H9 (cell line): Measurements from ENCODE around the gene KCNMA1. TPM values are rescaled to one million over a fixed set of nuclear protein-coding genes. Genes with fewer than 3 reads are reported as not detected.

Experiments used
- DNase-seq: peaks from one replicate; pipeline ENCODE4 v3.0.0-alpha.2; 2017
- H2AFZ ChIP-seq: one replicate; pipeline ENCODE4 v1.6.1; 2013; ENCODE audit warnings: mild to moderate bottlenecking, low read length, control low read depth, moderate library complexity
- H2AK5ac ChIP-seq: 2 replicates; pipeline ENCODE4 v1.6.1; 2013; ENCODE audit warnings: low read length, control low read depth, mixed read lengths; ENCODE audit not compliant: insufficient read length
- H2BK120ac ChIP-seq: one replicate; pipeline ENCODE4 v1.6.1; 2013; ENCODE audit warnings: low read depth, mild to moderate bottlenecking, low read length, control low read depth, inconsistent platforms; ENCODE audit not compliant: poor library complexity, severe bottlenecking
- H2BK12ac ChIP-seq: 2 replicates; pipeline ENCODE4 v1.6.1; 2013; ENCODE audit warnings: low read length, control low read depth, mixed read lengths, low read depth; ENCODE audit not compliant: insufficient read length
- H2BK15ac ChIP-seq: 2 replicates; pipeline ENCODE4 v1.6.1; 2013; ENCODE audit warnings: low read depth, low read length, control low read depth
- H2BK20ac ChIP-seq: one replicate; pipeline ENCODE4 v1.6.1; 2013; ENCODE audit warnings: low read depth, mild to moderate bottlenecking, low read length, control low read depth, inconsistent platforms; ENCODE audit not compliant: poor library complexity, severe bottlenecking
- H2BK5ac ChIP-seq: 2 replicates; pipeline ENCODE4 v1.6.1; 2013; ENCODE audit warnings: low read length, control low read depth, mixed read lengths; ENCODE audit not compliant: insufficient read length
- H3K14ac ChIP-seq: 2 replicates; pipeline ENCODE4 v1.6.1; 2013; ENCODE audit warnings: low read length, control low read depth; ENCODE audit not compliant: insufficient read depth
- H3K18ac ChIP-seq: 2 replicates; pipeline ENCODE4 v1.6.1; 2013; ENCODE audit warnings: low read depth, mild to moderate bottlenecking, mixed read lengths, low read length, control low read depth; ENCODE audit not compliant: insufficient read length
- H3K23ac ChIP-seq: 2 replicates; pipeline ENCODE4 v1.6.1; 2013; ENCODE audit warnings: low read length, control low read depth, mixed read lengths, low read depth; ENCODE audit not compliant: insufficient read length
- H3K23me2 ChIP-seq: 2 replicates; pipeline ENCODE4 v1.6.1; 2013; ENCODE audit warnings: low read depth, mild to moderate bottlenecking, mixed read lengths, low read length, control low read depth; ENCODE audit not compliant: insufficient read length, poor library complexity, severe bottlenecking
- H3K27ac ChIP-seq: 2 replicates; pipeline ENCODE4 v1.5.1; 2013; ENCODE audit warnings: low read length, control low read depth, mixed read lengths, low read depth; ENCODE audit not compliant: insufficient read length
- H3K27me3 ChIP-seq: 2 replicates; pipeline ENCODE4 v1.6.1; 2013; ENCODE audit warnings: low read length, control low read depth, inconsistent platforms; ENCODE audit not compliant: insufficient read depth
- H3K4ac ChIP-seq: 2 replicates; pipeline ENCODE4 v1.6.1; 2013; ENCODE audit warnings: low read depth, mild to moderate bottlenecking, control low read depth, inconsistent platforms, low read length, moderate library complexity
- H3K4me1 ChIP-seq: 2 replicates; pipeline ENCODE4 v1.6.1; 2013; ENCODE audit warnings: low read length, control low read depth, inconsistent platforms; ENCODE audit not compliant: insufficient read depth
- H3K4me2 ChIP-seq: 2 replicates; pipeline ENCODE4 v1.6.1; 2013; ENCODE audit warnings: low read length, control low read depth, mixed read lengths; ENCODE audit not compliant: insufficient read length, insufficient read depth
- H3K56ac ChIP-seq: 2 replicates; pipeline ENCODE4 v1.6.1; 2013; ENCODE audit warnings: low read depth, mild to moderate bottlenecking, mixed read lengths, low read length, control low read depth; ENCODE audit not compliant: insufficient read length
- H3K79me1 ChIP-seq: 2 replicates; pipeline ENCODE4 v1.6.1; 2013; ENCODE audit warnings: low read depth, mild to moderate bottlenecking, moderate library complexity, low read length, control low read depth, inconsistent platforms; ENCODE audit not compliant: insufficient read depth, poor library complexity, severe bottlenecking
- H3K79me2 ChIP-seq: 2 replicates; pipeline ENCODE4 v1.6.1; 2013; ENCODE audit warnings: low read length, control low read depth, inconsistent platforms; ENCODE audit not compliant: insufficient read depth
- H3K9ac ChIP-seq: 2 replicates; pipeline ENCODE4 v1.6.1; 2013; ENCODE audit warnings: low read length, control low read depth, mixed read lengths; ENCODE audit not compliant: insufficient read length; ENCODE audit errors: extremely low read depth
- H3K9me3 ChIP-seq: one replicate; pipeline ENCODE4 v1.6.1; 2013; ENCODE audit warnings: low read depth, low read length, inconsistent platforms; ENCODE audit not compliant: control insufficient read depth
- H3T11ph ChIP-seq: one replicate; pipeline ENCODE4 v1.6.1; 2013; ENCODE audit warnings: mild to moderate bottlenecking, low read length, control low read depth, inconsistent platforms
- H4K20me1 ChIP-seq: one replicate; pipeline ENCODE4 v1.6.1; 2013; ENCODE audit not compliant: control insufficient read depth, insufficient read length, insufficient read depth
- H4K5ac ChIP-seq: 2 replicates; pipeline ENCODE4 v1.6.1; 2013; ENCODE audit warnings: low read depth, mild to moderate bottlenecking, mixed read lengths, low read length, control low read depth; ENCODE audit not compliant: insufficient read length
- H4K8ac ChIP-seq: replicated peaks from 2 replicates; pipeline ENCODE4 v1.6.1; 2013; ENCODE audit warnings: low read length, control low read depth, mixed read lengths, low read depth; ENCODE audit not compliant: insufficient read length
- H4K91ac ChIP-seq: 2 replicates; pipeline ENCODE4 v1.6.1; 2013; ENCODE audit warnings: low read depth, mild to moderate bottlenecking, moderate library complexity, mixed read lengths, low read length, control low read depth; ENCODE audit not compliant: insufficient read length
- H3K27ac Mint-ChIP-seq, 3 experiments: 2 replicates in 2 of 3; 3 replicates in 1 of 3; pipeline ENCODE4 v1.8.0; 2020 to 2021; ENCODE audit warnings: mixed read lengths in 3 of 3, mild to moderate bottlenecking in 1 of 3, moderate library complexity in 1 of 3
- H3K27me3 Mint-ChIP-seq: 2 replicates; pipeline ENCODE4 v1.8.0; 2021; ENCODE audit warnings: low read depth, mild to moderate bottlenecking, moderate library complexity, mixed read lengths
- H3K36me3 Mint-ChIP-seq, 3 experiments: 2 replicates in 2 of 3; 3 replicates in 1 of 3; pipeline ENCODE4 v1.8.0; 2020 to 2021; ENCODE audit warnings: low read depth in 3 of 3, mixed read lengths in 3 of 3; ENCODE audit not compliant: insufficient read depth in 1 of 3
- H3K4me1 Mint-ChIP-seq, 2 experiments: 2 replicates each; pipeline ENCODE4 v1.8.0; 2020; ENCODE audit warnings: mixed read lengths in 2 of 2
- H3K4me3 Mint-ChIP-seq, 2 experiments: 2 replicates in 1 of 2; 3 replicates in 1 of 2; pipeline ENCODE4 v1.8.0; 2020 to 2021; ENCODE audit warnings: mild to moderate bottlenecking in 2 of 2, mixed read lengths in 2 of 2, moderate library complexity in 1 of 2
- H3K9me3 Mint-ChIP-seq, 2 experiments: 2 replicates in 1 of 2; 3 replicates in 1 of 2; pipeline ENCODE4 v1.8.0; 2020; ENCODE audit warnings: mild to moderate bottlenecking in 2 of 2, mixed read lengths in 2 of 2, moderate library complexity in 1 of 2
- WGBS: extraction: QIAGEN DNeasy Blood & Tissue Kit; methylation state at CpG from one replicate; pipeline ENCODE4 v1.1.7; 2013; ENCODE audit warnings: missing lambda C conversion rate, low lambda C conversion rate, mixed read lengths; ENCODE audit not compliant: insufficient read length; ENCODE audit errors: extremely low coverage; 5-methylcytosine and 5-hydroxymethylcytosine counted together
- total RNA-seq: library from RNA; stranded (reverse); gene quantifications from 2 replicates; pipeline ENCODE4 v1.2.1, GENCODE V29; 2021
- TF ChIP-seq, protein P1 (sequence below): fragments of 200-600 bp; sonication (generic); conservative IDR thresholded peaks from 3 replicates; pipeline ENCODE4 v1.8.0; 2021; ENCODE audit warnings: antibody characterized with exemption, mild to moderate bottlenecking

The KCNMA1 gene
- total RNA-seq, 1 experiment from 2014 or later = 2.0 TPM

DNA sequence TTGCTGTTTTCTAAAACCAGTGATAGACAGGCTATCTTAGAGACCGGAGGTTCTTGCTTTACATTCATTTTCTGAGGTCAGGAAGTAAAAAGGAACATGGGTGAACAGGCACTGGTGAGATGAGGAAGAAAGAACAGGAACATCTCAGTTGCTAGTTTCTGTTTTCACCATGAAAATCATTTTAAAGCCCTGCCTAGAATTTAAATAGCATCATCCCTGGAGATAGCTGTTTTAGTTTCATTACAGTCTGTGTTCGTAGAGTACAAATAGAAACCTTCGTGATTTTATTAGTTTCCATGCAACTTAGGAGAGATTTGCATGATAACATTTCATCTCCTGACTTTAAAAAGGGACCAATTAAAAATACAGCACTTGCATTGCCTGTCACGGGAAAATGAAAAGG is 14.7 kb downstream of the KCNMA1 start:
- DNase-seq = no peak
- TF ChIP-seq, protein P1, sequence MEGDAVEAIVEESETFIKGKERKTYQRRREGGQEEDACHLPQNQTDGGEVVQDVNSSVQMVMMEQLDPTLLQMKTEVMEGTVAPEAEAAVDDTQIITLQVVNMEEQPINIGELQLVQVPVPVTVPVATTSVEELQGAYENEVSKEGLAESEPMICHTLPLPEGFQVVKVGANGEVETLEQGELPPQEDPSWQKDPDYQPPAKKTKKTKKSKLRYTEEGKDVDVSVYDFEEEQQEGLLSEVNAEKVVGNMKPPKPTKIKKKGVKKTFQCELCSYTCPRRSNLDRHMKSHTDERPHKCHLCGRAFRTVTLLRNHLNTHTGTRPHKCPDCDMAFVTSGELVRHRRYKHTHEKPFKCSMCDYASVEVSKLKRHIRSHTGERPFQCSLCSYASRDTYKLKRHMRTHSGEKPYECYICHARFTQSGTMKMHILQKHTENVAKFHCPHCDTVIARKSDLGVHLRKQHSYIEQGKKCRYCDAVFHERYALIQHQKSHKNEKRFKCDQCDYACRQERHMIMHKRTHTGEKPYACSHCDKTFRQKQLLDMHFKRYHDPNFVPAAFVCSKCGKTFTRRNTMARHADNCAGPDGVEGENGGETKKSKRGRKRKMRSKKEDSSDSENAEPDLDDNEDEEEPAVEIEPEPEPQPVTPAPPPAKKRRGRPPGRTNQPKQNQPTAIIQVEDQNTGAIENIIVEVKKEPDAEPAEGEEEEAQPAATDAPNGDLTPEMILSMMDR = no peak
- Histone ChIP-seq H2BK20ac (no peak overlapping the region), H3K56ac (no peak overlapping the region), H3T11ph (no peak overlapping the region), H3K9me3 (no peaks in the 10 kb centered on the region), H2BK120ac (no peak overlapping the region), H2BK5ac (no peak overlapping the region), H4K91ac (no peak overlapping the region), H2BK12ac (no peak overlapping the region), H3K23ac (no peak overlapping the region), H3K27ac (no peak overlapping the region), H3K79me2 (no peaks in the 10 kb centered on the region), H3K4ac (no peak overlapping the region), H3K4me2 (no peak overlapping the region), H3K9ac (no peak overlapping the region), H2AFZ (no peak overlapping the region), H3K4me1 (no peaks in the 10 kb centered on the region), H3K27me3 (no peaks in the 10 kb centered on the region), H2AK5ac (no peak overlapping the region), H3K23me2 (no peaks in the 10 kb centered on the region), H2BK15ac (no peak overlapping the region), H4K8ac (no peak overlapping the region), H3K14ac (no peak overlapping the region), H4K20me1 (no peaks in the 10 kb centered on the region), H3K79me1 (no peaks in the 10 kb centered on the region), H4K5ac (no peak overlapping the region), H3K18ac (no peak overlapping the region)
- Mint-ChIP-seq H3K9me3 (no peaks in the 10 kb centered on the region), H3K27me3 (peaks cover 5% of the 10 kb centered on the region; the same call in 1 of the 2 replicates), H3K4me1 (peaks cover 2% of the 10 kb centered on the region in 2 experiments; a peak in 3 of 4 replicates), H3K4me3 (no peak overlapping the region), H3K36me3 (no peaks in the 10 kb centered on the region), H3K27ac (no peak overlapping the region)
- no CpG with 5 or more reads among the region's 4 CpGs for WGBS
